Tibial nerve (tissue), 4 donors: ENCODE measurements around the gene NOTCH1.

ENCODE experiments used
- CTCF ChIP-seq, 5 experiments: fragments of 200-600 bp in 3 of 5; fragments of 450-650 bp in 2 of 5; sonication (generic) in 3 of 5; IDR thresholded peaks; one replicate each; pipeline ENCODE4 v1.5.1; 2016 to 2019; ENCODE audit warnings: antibody characterized with exemption in 5 of 5, mild to moderate bottlenecking in 3 of 5, moderate library complexity in 2 of 5
- EP300 ChIP-seq, 2 donors: sonication (generic); formaldehyde crosslinking; IDR thresholded peaks; one replicate each; pipeline ENCODE4 v1.6.1; 2017; ENCODE audit warnings: antibody characterized with exemption in 2 of 2, mild to moderate bottlenecking in 1 of 2
- POLR2A ChIP-seq, 2 donors: fragments of 450-650 bp; IDR thresholded peaks; one replicate each; pipeline ENCODE4 v1.6.1; 2017; ENCODE audit warnings: antibody characterized with exemption in 2 of 2, mild to moderate bottlenecking in 2 of 2, moderate library complexity in 2 of 2

DNA sequence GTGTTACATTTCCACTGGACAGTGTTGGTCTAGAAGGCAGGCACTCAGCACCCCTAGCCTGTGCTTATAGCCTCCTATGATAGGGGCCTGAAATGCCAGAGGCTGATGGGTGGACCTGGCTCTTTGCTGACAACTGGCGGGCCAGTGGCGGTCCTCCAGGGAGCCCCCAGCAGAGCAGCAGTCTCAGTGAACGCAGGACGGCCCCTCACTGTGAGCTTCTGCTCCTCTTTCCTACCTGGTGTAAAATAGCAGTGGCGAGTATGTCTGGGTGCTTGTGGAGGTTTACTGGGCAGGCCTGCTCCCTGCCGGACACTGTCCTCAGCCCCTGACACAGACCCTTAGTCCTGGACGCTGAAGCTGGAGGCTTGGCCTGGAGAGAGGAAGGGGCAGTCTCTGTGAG, 59.7 kb downstream of the NOTCH1 start:
- TF ChIP-seq CTCF (IDR thresholded peaks at IDR 0.05): no peak
- no peak for TF ChIP-seq EP300 (IDR thresholded peaks at IDR 0.05)
- TF ChIP-seq POLR2A (IDR thresholded peaks at IDR 0.05): no peak
